ENCODE data around the gene HDAC8.

- no peak for TF ChIP-seq CTCF (conservative IDR thresholded peaks at IDR 0.05; ENCODE audit: low read length)
- no peak for TF ChIP-seq EZH2phosphoT487 (IDR thresholded peaks at IDR 0.05; ENCODE audit: borderline replicate concordance)
Observed at GRCh38 chrX:72349190-72349589, 223.5 kb downstream of the HDAC8 start.

All from Loucy (cell line).